SK-N-SH treated with all-trans-retinoic acid at 6 μM for 48 hours (cell line): ENCODE measurements around the gene AOPEP.

Experiments
- ARNTL ChIP-seq: fragments of 450-650 bp; formaldehyde crosslinking; IDR thresholded peaks from 2 replicates; pipeline ENCODE4 v1.5.0; 2020; ENCODE audit warnings: low read depth, mild to moderate bottlenecking, moderate library complexity, borderline replicate concordance
- CSDC2 ChIP-seq: fragments of 250-450 bp; sonication (Bioruptor Pico); IDR thresholded peaks from 2 replicates; pipeline ENCODE4 v1.5.0; 2020; ENCODE audit warnings: mild to moderate bottlenecking, moderate library complexity
- ESRRG ChIP-seq: fragments of 250-450 bp; sonication (Bioruptor Pico); IDR thresholded peaks from 2 replicates; pipeline ENCODE4 v1.6.1; 2021; ENCODE audit warnings: mild to moderate bottlenecking
- RARB ChIP-seq: fragments of 250-450 bp; sonication (Bioruptor Pico); IDR thresholded peaks from 2 replicates; pipeline ENCODE4 v1.8.0; 2021; ENCODE audit warnings: mild to moderate bottlenecking, moderate library complexity
- TOX ChIP-seq: fragments of 250-450 bp; sonication (Bioruptor Pico); IDR thresholded peaks from 2 replicates; pipeline ENCODE4 v1.8.0; 2021; ENCODE audit warnings: mild to moderate bottlenecking, moderate library complexity, borderline replicate concordance
- ZNF70 ChIP-seq: fragments of 450-650 bp; formaldehyde crosslinking; IDR thresholded peaks from 2 replicates; pipeline ENCODE4 v1.5.0; 2020; ENCODE audit warnings: mild to moderate bottlenecking, moderate library complexity
- TF ChIP-seq, protein P1 (sequence below): fragments of 250-450 bp; sonication (Bioruptor Pico); IDR thresholded peaks from 2 replicates; pipeline ENCODE4 v1.8.0; 2020; ENCODE audit warnings: mild to moderate bottlenecking, moderate library complexity, borderline replicate concordance

DNA sequence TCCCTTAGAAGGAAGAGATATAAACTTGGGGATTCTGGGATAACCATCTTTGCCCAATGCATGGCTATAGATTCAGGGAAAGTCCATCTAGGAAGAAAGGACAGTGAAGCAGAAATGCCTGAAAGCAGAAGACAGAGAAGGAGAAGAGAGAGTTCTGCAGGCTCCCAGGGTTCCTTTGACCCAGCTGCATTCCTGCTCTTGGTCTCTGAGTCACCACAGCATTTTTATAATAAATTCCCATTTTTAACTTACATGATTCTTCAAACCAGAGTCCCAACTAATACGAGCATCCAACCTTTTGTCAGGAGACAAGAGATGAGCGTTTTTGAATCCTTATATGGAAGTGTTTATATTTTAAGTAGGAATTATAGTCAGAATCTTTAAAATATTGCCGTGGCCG lies 12.0 kb upstream of the AOPEP start:
- TF ChIP-seq TOX (CRISPR knock-in tag): no peak
- TF ChIP-seq RARB (CRISPR knock-in tag): no peak
- no peak for TF ChIP-seq ZNF70 (CRISPR knock-in tag)
- TF ChIP-seq ARNTL (CRISPR knock-in tag): no peak
- no peak for TF ChIP-seq CSDC2 (CRISPR knock-in tag)
- TF ChIP-seq, protein P1, sequence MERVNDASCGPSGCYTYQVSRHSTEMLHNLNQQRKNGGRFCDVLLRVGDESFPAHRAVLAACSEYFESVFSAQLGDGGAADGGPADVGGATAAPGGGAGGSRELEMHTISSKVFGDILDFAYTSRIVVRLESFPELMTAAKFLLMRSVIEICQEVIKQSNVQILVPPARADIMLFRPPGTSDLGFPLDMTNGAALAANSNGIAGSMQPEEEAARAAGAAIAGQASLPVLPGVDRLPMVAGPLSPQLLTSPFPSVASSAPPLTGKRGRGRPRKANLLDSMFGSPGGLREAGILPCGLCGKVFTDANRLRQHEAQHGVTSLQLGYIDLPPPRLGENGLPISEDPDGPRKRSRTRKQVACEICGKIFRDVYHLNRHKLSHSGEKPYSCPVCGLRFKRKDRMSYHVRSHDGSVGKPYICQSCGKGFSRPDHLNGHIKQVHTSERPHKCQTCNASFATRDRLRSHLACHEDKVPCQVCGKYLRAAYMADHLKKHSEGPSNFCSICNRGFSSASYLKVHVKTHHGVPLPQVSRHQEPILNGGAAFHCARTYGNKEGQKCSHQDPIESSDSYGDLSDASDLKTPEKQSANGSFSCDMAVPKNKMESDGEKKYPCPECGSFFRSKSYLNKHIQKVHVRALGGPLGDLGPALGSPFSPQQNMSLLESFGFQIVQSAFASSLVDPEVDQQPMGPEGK: no peak
- no peak for TF ChIP-seq ESRRG (CRISPR knock-in tag)
